K562 (cell line): ENCODE measurements around the gene TAS2R10. TPM values are rescaled to one million over a fixed set of nuclear protein-coding genes. Genes with fewer than 3 reads are reported as not detected.

ENCODE experiments used
- ATAC-seq: fragments of 200-7000 bp; cut with Tn5 transposase; 3 replicates; pipeline ENCODE4 v1.9.1; 2020; ENCODE audit warnings: moderate library complexity
- BruUV-seq: library from RNA; stranded (reverse); fragments of 400-500 nt; replicated peaks from 2 replicates; lab custom pipeline; 2021; lab: Mats Ljungman, UMichigan
- CTCF ChIA-PET: fragments of 300-600 bp; formaldehyde crosslinking; extraction: SDS; loops from one replicate; lab custom pipeline; 2021; ENCODE audit warnings: low intra/inter-chr PET ratio; lab: Yijun Ruan, JAX
- POLR2A ChIA-PET: fragments of 300-600, 350-650 bp; sonication (Branson Sonifier 250); formaldehyde crosslinking; extraction: SDS; loops from one replicate; lab custom pipeline; 2021; ENCODE audit warnings: antibody characterized with exemption, inconsistent platforms; lab: Yijun Ruan, JAX
- DNase-seq, 4 experiments: peaks; one replicate each; pipeline versions ENCODE4 v3.0.0 to v3.0.0-alpha.2; 2011 to 2018; ENCODE audit warnings: low spot score in 3 of 4, mixed read lengths in 3 of 4; ENCODE audit errors: extremely low read depth in 1 of 4
- FAIRE-seq: peaks from 2 replicates; lab custom pipeline; 2011; peaks lifted over from hg19 to GRCh38; lab: Jason Lieb, UNC
- H2AFZ ChIP-seq: 2 replicates; pipeline ENCODE4 v1.6.0; 2011; ENCODE audit warnings: low read depth, low read length, control low read depth, inconsistent platforms
- H3K27ac ChIP-seq: fragments of 200-600 bp; 3 replicates; pipeline ENCODE4 v1.8.0; 2011; ENCODE audit warnings: low read depth, mild to moderate bottlenecking, control low read depth, inconsistent platforms, low read length, moderate library complexity, mixed read lengths; ENCODE audit errors: extremely low read depth
- H3K27me3 ChIP-seq, 2 experiments: fragments of 300-600 bp in 1 of 2; 2 replicates in 1 of 2; 3 replicates in 1 of 2; pipeline versions ENCODE4 v1.6.0 to v1.8.0; 2011; ENCODE audit warnings: inconsistent platforms in 2 of 2, low read length in 2 of 2, mild to moderate bottlenecking in 1 of 2, mixed read lengths in 1 of 2, moderate library complexity in 1 of 2; ENCODE audit not compliant: control insufficient read depth in 2 of 2, insufficient read depth in 2 of 2
- H3K36me3 ChIP-seq: fragments of 300-600 bp; 3 replicates; pipeline ENCODE4 v1.8.0; 2011; ENCODE audit warnings: mild to moderate bottlenecking, low read length, inconsistent platforms; ENCODE audit not compliant: control insufficient read depth, insufficient read depth
- H3K4me1 ChIP-seq, 2 experiments: fragments of 200-600 bp in 1 of 2; replicated peaks in 1 of 2; 2 replicates in 1 of 2; 3 replicates in 1 of 2; pipeline versions ENCODE4 v1.5.1 to v1.8.0; 2011; ENCODE audit warnings: inconsistent platforms in 2 of 2, low read length in 2 of 2, mild to moderate bottlenecking in 1 of 2, mixed read lengths in 1 of 2, moderate library complexity in 1 of 2; ENCODE audit not compliant: control insufficient read depth in 2 of 2, insufficient read depth in 2 of 2
- H3K4me2 ChIP-seq: 2 replicates; pipeline ENCODE4 v1.6.1; 2011; ENCODE audit warnings: low read length, control low read depth, inconsistent platforms, mixed read lengths; ENCODE audit not compliant: insufficient read depth
- H3K4me3 ChIP-seq: fragments of 200-600 bp; sonication (generic), shearing (Covaris generic); 2 replicates; pipeline ENCODE4 v1.5.1; 2016; ENCODE audit warnings: control low read depth, inconsistent platforms
- H3K79me2 ChIP-seq: fragments of 200-600 bp; 3 replicates; pipeline ENCODE4 v1.8.0; 2011; ENCODE audit warnings: low read length, inconsistent platforms; ENCODE audit not compliant: control insufficient read depth, insufficient read depth
- H3K9ac ChIP-seq, 2 experiments: 2 replicates each; pipeline versions ENCODE4 v1.6.0 to v1.6.1; 2011; ENCODE audit warnings: low read depth in 2 of 2, low read length in 2 of 2, control low read depth in 1 of 2, inconsistent platforms in 1 of 2, mild to moderate bottlenecking in 1 of 2, mixed read lengths in 1 of 2; ENCODE audit not compliant: insufficient read depth in 1 of 2
- H3K9me1 ChIP-seq: one replicate; pipeline ENCODE4 v1.6.0; 2011; ENCODE audit warnings: inconsistent platforms, mild to moderate bottlenecking, low read length, moderate library complexity; ENCODE audit not compliant: control insufficient read depth, insufficient read depth
- H3K9me3 ChIP-seq: replicated peaks from 2 replicates; pipeline ENCODE4 v1.5.1; 2011; ENCODE audit warnings: low read depth, low read length, inconsistent platforms; ENCODE audit not compliant: control insufficient read depth, insufficient read depth
- H4K20me1 ChIP-seq: replicated peaks from 2 replicates; pipeline ENCODE4 v1.6.1; 2011; ENCODE audit warnings: low read length, inconsistent platforms, mixed read lengths; ENCODE audit not compliant: control insufficient read depth, insufficient read depth
- FOXM1 ChIP-seq, 2 experiments: fragments of 450-650 bp in 1 of 2; sonication (generic) in 1 of 2; formaldehyde crosslinking in 1 of 2; IDR thresholded peaks; 2 replicates each; pipeline versions ENCODE4 v1.6.1 to v1.9.0; 2017 to 2022; ENCODE audit warnings: low read depth in 2 of 2, mild to moderate bottlenecking in 2 of 2, missing genetic modification reagents in 1 of 2, moderate library complexity in 1 of 2
- HINFP ChIP-seq: fragments of 450-650 bp; conservative IDR thresholded peaks from 2 replicates; pipeline ENCODE4 v1.6.1; 2016; ENCODE audit warnings: missing genetic modification characterization, low read depth, mild to moderate bottlenecking, control low read depth, missing compliant biosample characterization
- JUN ChIP-seq, 2 experiments: sonication (generic) in 1 of 2; formaldehyde crosslinking in 1 of 2; IDR thresholded peaks; 2 replicates each; pipeline versions ENCODE4 v1.6.1 to v1.8.0; 2012 to 2022; ENCODE audit warnings: borderline replicate concordance in 2 of 2, mild to moderate bottlenecking in 2 of 2, improper control_type of control experiment in 1 of 2, low read depth in 1 of 2, low read length in 1 of 2, missing genetic modification reagents in 1 of 2
- LARP7 ChIP-seq: fragments of 450-650 bp; IDR thresholded peaks from 2 replicates; pipeline ENCODE4 v1.6.1; 2016
- NEUROD1 ChIP-seq: fragments of 150-350 bp; IDR thresholded peaks from 2 replicates; pipeline ENCODE4 v1.6.1; 2014; ENCODE audit warnings: borderline replicate concordance, low read length, low read depth; ENCODE audit not compliant: partially characterized antibody
- POLR2A ChIP-seq: fragments of 450-650 bp; conservative IDR thresholded peaks from 2 replicates; pipeline ENCODE4 v1.6.1; 2016
- POU5F1 ChIP-seq: fragments of 150-350 bp; IDR thresholded peaks from 2 replicates; pipeline ENCODE4 v1.6.1; 2014; ENCODE audit warnings: borderline replicate concordance, low read length, low read depth, mild to moderate bottlenecking; ENCODE audit not compliant: partially characterized antibody
- RFX1 ChIP-seq: fragments of 450-650 bp; IDR thresholded peaks from 2 replicates; pipeline ENCODE4 v1.6.1; 2016; ENCODE audit warnings: mild to moderate bottlenecking, moderate library complexity
- TAF9B ChIP-seq: fragments of 450-650 bp; IDR thresholded peaks from 2 replicates; pipeline ENCODE4 v1.6.1; 2018; ENCODE audit warnings: mild to moderate bottlenecking; ENCODE audit not compliant: partially characterized antibody
- TCF15 ChIP-seq: fragments of 250-450 bp; sonication (Bioruptor Pico); IDR thresholded peaks from 2 replicates; pipeline ENCODE4 v1.8.0; 2022; ENCODE audit warnings: moderate library complexity, mild to moderate bottlenecking, inconsistent platforms
- TCF7 ChIP-seq: sonication (generic); IDR thresholded peaks from 2 replicates; pipeline ENCODE4 v1.6.1; 2016; ENCODE audit warnings: antibody characterized with exemption, borderline replicate concordance
- TFAM ChIP-seq: fragments of 250-450 bp; sonication (Bioruptor Pico); conservative IDR thresholded peaks from 2 replicates; pipeline ENCODE4 v1.5.0; 2021; ENCODE audit warnings: mild to moderate bottlenecking, moderate library complexity
- U2AF1 ChIP-seq: fragments of 200-400 bp; formaldehyde crosslinking; optimal IDR thresholded peaks from 2 replicates; pipeline ENCODE3; 2017; ENCODE audit warnings: mild to moderate bottlenecking, low read depth, low read length, moderate library complexity
- ZFP36 ChIP-seq: fragments of 150-350 bp; IDR thresholded peaks from 2 replicates; pipeline ENCODE4 v1.6.1; 2018; ENCODE audit warnings: low read length, low read depth; ENCODE audit not compliant: partially characterized antibody
- ZNF75A ChIP-seq: fragments of 450-650 bp; formaldehyde crosslinking; IDR thresholded peaks from 2 replicates; pipeline ENCODE4 v1.4.0; 2020; ENCODE audit warnings: mild to moderate bottlenecking
- WGBS: fragments of 100-300 bp; shearing (Covaris generic); methylation state at CpG from one replicate; pipeline ENCODE4 v1.1.6; 2016; ENCODE audit warnings: low coverage, mixed read lengths; ENCODE audit not compliant: insufficient coverage; ENCODE audit errors: missing lambda C conversion rate; 5-methylcytosine and 5-hydroxymethylcytosine counted together
- in situ Hi-C: fragments of 300-500 bp; cut with MboI; formaldehyde crosslinking; loops from 4 replicates; pipeline ENCODE4 v1.15.0; 2018; ENCODE audit warnings: inconsistent platforms, mixed read lengths
- intact Hi-C: fragments of 100-400 bp; cut with micrococcal nuclease; formaldehyde crosslinking; loops from 2 replicates; pipeline ENCODE4 v1.14.2; 2022
- polyA plus RNA-seq, 8 experiments: library from polyadenylated mRNA; depleted of rRNA in 4 of 8; stranded (reverse) in 5 of 8; unstranded in 3 of 8; fragments of >200 nt; fragmentation: Nextera tagmentation in 2 of 8; fragmentation: Illumina TruSeq in 1 of 8; extraction: Ambion mirVana in 2 of 8; extraction: Trizol in 1 of 8; gene quantifications; 2 replicates each; pipeline versions ENCODE4 v1.2.1 to v1.2.3, GENCODE V29; 2011 to 2014; ENCODE audit warnings: inconsistent platforms in 1 of 8, missing spikeins in 1 of 8
- total RNA-seq, 7 experiments: library from RNA; depleted of rRNA in 6 of 7; stranded (reverse); fragments of >200 nt in 6 of 7; fragmentation: Illumina TruSeq in 2 of 7; extraction: Trizol in 2 of 7; gene quantifications; 2 replicates each; pipeline versions ENCODE4 v1.2.1 to v1.2.3, GENCODE V29; 2011 to 2021; ENCODE audit warnings: low replicate concordance in 1 of 7

The TAS2R10 gene
- total and polyA plus RNA-seq, 9 of the 15 experiments (the other 6 are each of a cell fraction or from before 2014, with no cell fraction given): 0.22 to 0.51 TPM; not detected in 7

GRCh38 chr12:10855807-10856206 lies 29.6 kb upstream of the TAS2R10 start:
- no peaks in the 10 kb centered on the region for H4K20me1 ChIP-seq
- no peaks in the 10 kb centered on the region for H3K9me1 ChIP-seq
- BruUV-seq: no TSS peak
- in situ Hi-C loops: no loop called here
- intact Hi-C loops: no loop called here
- DNase-seq (no peak), ATAC-seq (no peak), FAIRE-seq (no peak)
- H3K27me3 ChIP-seq: no peaks in the 10 kb centered on the region
- CTCF ChIA-PET: no interaction called here
- POLR2A ChIA-PET: interaction anchor here (0.6 to 0.8 kb wide), 2 partner anchors 242 to 648 kb away, joined by 3 read pairs; no protein-coding TSS in a partner anchor
- WGBS: 100% methylated on average over 1 of the region's 2 CpGs
- no peaks in the 10 kb centered on the region for H3K4me1 ChIP-seq
- H3K9me3 ChIP-seq: no peaks in the 10 kb centered on the region; the same call in 1 of the 2 replicates
- no peak overlapping the region for H3K4me3 ChIP-seq
- no peak overlapping the region for H2AFZ ChIP-seq
- H3K79me2 ChIP-seq: no peaks in the 10 kb centered on the region
- H3K4me2 ChIP-seq: no peak overlapping the region
- H3K36me3 ChIP-seq: no peaks in the 10 kb centered on the region
- H3K9ac ChIP-seq: no peak overlapping the region
- no peak overlapping the region for H3K27ac ChIP-seq
- peak; percentile 65 for TF ChIP-seq ZFP36
- TF ChIP-seq NEUROD1: no peak

- no peaks in the 10 kb centered on the region for H3K27me3 ChIP-seq
- H3K4me2 ChIP-seq: no peak overlapping the region
- ChIA-PET POLR2A (no interaction called here), CTCF (no interaction called here)
- 63% methylated on average over 1 of the region's 2 CpGs for WGBS
- no peaks in the 10 kb centered on the region for H3K36me3 ChIP-seq
- BruUV-seq: no TSS peak
- ATAC-seq (no peak), DNase-seq (no peak), FAIRE-seq (no peak)
- H4K20me1 ChIP-seq: no peaks in the 10 kb centered on the region
- H3K9me1 ChIP-seq: no peaks in the 10 kb centered on the region
- H3K4me1 ChIP-seq: no peaks in the 10 kb centered on the region
- H2AFZ ChIP-seq: no peak overlapping the region
- H3K79me2 ChIP-seq: no peaks in the 10 kb centered on the region
- in situ Hi-C loops: no loop called here
- no peak overlapping the region for H3K9ac ChIP-seq
- H3K4me3 ChIP-seq: no peak overlapping the region
- intact Hi-C loops: no loop called here
- H3K27ac ChIP-seq: no peak overlapping the region
- no peaks in the 10 kb centered on the region; the same call in 1 of the 2 replicates for H3K9me3 ChIP-seq
- no peak for TF ChIP-seq FOXM1 (IDR thresholded peaks at IDR 0.05; ENCODE audit: low read depth)
- no peak for TF ChIP-seq FOXM1 (CRISPR knock-in tag; IDR thresholded peaks at IDR 0.05; ENCODE audit: low read depth)
- no peak for TF ChIP-seq U2AF1
- TF ChIP-seq RFX1: no peak
- no peak for TF ChIP-seq TCF15 (CRISPR knock-in tag)
- TF ChIP-seq LARP7: no peak
- TF ChIP-seq JUN (IDR thresholded peaks at IDR 0.05; ENCODE audit: borderline replicate concordance, low read depth, low read length): no peak
- TF ChIP-seq JUN (CRISPR knock-in tag; IDR thresholded peaks at IDR 0.05; ENCODE audit: borderline replicate concordance): no peak
- TF ChIP-seq ZNF75A (CRISPR knock-in tag): no peak
- no peak for TF ChIP-seq TCF7
- no peak for TF ChIP-seq TAF9B
- TF ChIP-seq POU5F1: no peak
- TF ChIP-seq POLR2A: no peak
- no peak for TF ChIP-seq TFAM
- no peak for TF ChIP-seq HINFP (tag)
These were observed 27.6 kb upstream of the TAS2R10 start for GRCh38 chr12:10853776-10854175.
